Neural cell (in vitro differentiated cells): Measurements from ENCODE around the gene ENOX1. TPM values are rescaled to one million over a fixed set of nuclear protein-coding genes. Genes with fewer than 3 reads are reported as not detected.

Experiments
- H2AFZ ChIP-seq: fragments of 200-600, 300-800 bp; sonication (generic), shearing (Covaris generic); 2 replicates; pipeline ENCODE4 v1.6.0; 2014; ENCODE audit warnings: low read depth, mild to moderate bottlenecking, antibody characterized with exemption, low read length, moderate library complexity
- H3F3A ChIP-seq: fragments of 200-600 bp; shearing (Covaris generic); 2 replicates; pipeline ENCODE4 v1.6.1; 2016; ENCODE audit warnings: mild to moderate bottlenecking, moderate library complexity, mixed read lengths, antibody characterized with exemption, low read length; ENCODE audit not compliant: insufficient read depth, poor library complexity, severe bottlenecking
- H3K27ac ChIP-seq: fragments of 200-600, 300-800 bp; sonication (generic), shearing (Covaris generic); 2 replicates; pipeline ENCODE4 v1.5.1; 2014; ENCODE audit warnings: mild to moderate bottlenecking, low read length, moderate library complexity
- H3K27me3 ChIP-seq: fragments of 300-800, 200-600 bp; sonication (generic), shearing (Covaris generic); 2 replicates; pipeline ENCODE4 v1.6.0; 2014; ENCODE audit warnings: mild to moderate bottlenecking, low read depth, low read length, moderate library complexity; ENCODE audit not compliant: insufficient read depth
- H3K36me3 ChIP-seq: fragments of 300-800, 200-600 bp; sonication (generic), shearing (Covaris generic); 2 replicates; pipeline ENCODE4 v1.5.1; 2014; ENCODE audit warnings: mild to moderate bottlenecking, antibody characterized with exemption, low read length, moderate library complexity; ENCODE audit not compliant: insufficient read depth
- H3K4me2 ChIP-seq: fragments of 300-800, 200-600 bp; sonication (generic), shearing (Covaris generic); 2 replicates; pipeline ENCODE4 v1.6.0; 2014; ENCODE audit warnings: mild to moderate bottlenecking, low read length
- H3K4me3 ChIP-seq: fragments of 300-800, 200-600 bp; sonication (generic), shearing (Covaris generic); 2 replicates; pipeline ENCODE4 v1.5.1; 2014; ENCODE audit warnings: mild to moderate bottlenecking, low read length, moderate library complexity
- H3K79me2 ChIP-seq: fragments of 200-600 bp; shearing (Covaris generic); replicated peaks from 2 replicates; pipeline ENCODE4 v1.6.0; 2014; ENCODE audit warnings: mild to moderate bottlenecking, low read length, moderate library complexity; ENCODE audit not compliant: insufficient read depth
- H3K9ac ChIP-seq: fragments of 300-800, 200-600 bp; sonication (generic), shearing (Covaris generic); 2 replicates; pipeline ENCODE4 v1.6.1; 2016; ENCODE audit warnings: mild to moderate bottlenecking, low read length, mixed read lengths
- H3K9me2 ChIP-seq: fragments of 200-600 bp; shearing (Covaris generic); 2 replicates; pipeline ENCODE4 v1.6.1; 2016; ENCODE audit warnings: mild to moderate bottlenecking, low read length, mixed read lengths; ENCODE audit not compliant: insufficient read depth
- H3K9me3 ChIP-seq: fragments of 200-600, 300-800 bp; sonication (generic), shearing (Covaris generic); 2 replicates; pipeline ENCODE4 v1.6.1; 2016; ENCODE audit warnings: mild to moderate bottlenecking, mixed run types, low read length, moderate library complexity, mixed read lengths
- H4K20me1 ChIP-seq: fragments of 200-600 bp; shearing (Covaris generic); 2 replicates; pipeline ENCODE4 v1.6.1; 2016; ENCODE audit warnings: mild to moderate bottlenecking, mixed run types; ENCODE audit not compliant: insufficient read depth
- CTCF ChIP-seq: fragments of 450-650 bp; IDR thresholded peaks from 2 replicates; pipeline ENCODE4 v1.5.1; 2014; ENCODE audit warnings: antibody characterized with exemption, mild to moderate bottlenecking, moderate library complexity; ENCODE audit not compliant: poor library complexity, severe bottlenecking
- EP300 ChIP-seq: fragments of 450-650 bp; conservative IDR thresholded peaks from 2 replicates; pipeline ENCODE4 v1.6.1; 2014; ENCODE audit warnings: antibody characterized with exemption, mild to moderate bottlenecking, moderate library complexity; ENCODE audit not compliant: poor library complexity, severe bottlenecking
- EZH2 ChIP-seq: fragments of 200-600, 300-800 bp; shearing (Covaris generic), sonication (generic); IDR thresholded peaks from 2 replicates; pipeline ENCODE4 v1.6.1; 2014; ENCODE audit warnings: antibody characterized with exemption, low read length, borderline replicate concordance, mild to moderate bottlenecking; ENCODE audit not compliant: insufficient read depth, poor library complexity, severe bottlenecking
- MXI1 ChIP-seq: fragments of 450-650 bp; conservative IDR thresholded peaks from 2 replicates; pipeline ENCODE4 v1.6.1; 2014; ENCODE audit warnings: antibody characterized with exemption, mild to moderate bottlenecking; ENCODE audit not compliant: poor library complexity, severe bottlenecking
- POLR2AphosphoS5 ChIP-seq: IDR thresholded peaks from 2 replicates; pipeline ENCODE4 v1.6.1; 2012
- RAD21 ChIP-seq: fragments of 450-650 bp; conservative IDR thresholded peaks from 2 replicates; pipeline ENCODE4 v1.6.1; 2014; ENCODE audit warnings: antibody characterized with exemption, mild to moderate bottlenecking, moderate library complexity
- REST ChIP-seq: IDR thresholded peaks from 2 replicates; pipeline ENCODE4 v1.6.1; 2012; ENCODE audit warnings: borderline replicate concordance
- SMC3 ChIP-seq: fragments of 450-650 bp; conservative IDR thresholded peaks from 2 replicates; pipeline ENCODE4 v1.6.1; 2014; ENCODE audit warnings: antibody characterized with exemption, mild to moderate bottlenecking, moderate library complexity; ENCODE audit not compliant: poor library complexity
- TAF1 ChIP-seq: IDR thresholded peaks from 2 replicates; pipeline ENCODE4 v1.6.1; 2012; ENCODE audit warnings: low read depth
- polyA plus RNA-seq: library from polyadenylated mRNA; depleted of rRNA; stranded (reverse); fragments of >200 nt; gene quantifications from 2 replicates; pipeline ENCODE4 v1.2.3, GENCODE V29; 2014

The ENOX1 gene
- polyA plus RNA-seq, 1 donor from 2014 or later: 42.6 TPM

GRCh38 chr13:43761616-43762315, 25.0 kb downstream of the ENOX1 start:
- peaks cover 3% of the 10 kb centered on the region for H3K36me3 ChIP-seq
- no peak overlapping the region for H3K9ac ChIP-seq
- H3K4me3 ChIP-seq: no peak overlapping the region
- no peaks in the 10 kb centered on the region for H3K9me2 ChIP-seq
- no peak overlapping the region for H3K4me2 ChIP-seq
- H3K27me3 ChIP-seq: no peaks in the 10 kb centered on the region
- peaks cover 24% of the 10 kb centered on the region for H3K79me2 ChIP-seq
- no peak overlapping the region for H2AFZ ChIP-seq
- no peaks in the 10 kb centered on the region for H4K20me1 ChIP-seq
- no peak overlapping the region for H3K27ac ChIP-seq
- H3F3A ChIP-seq: no peaks in the 10 kb centered on the region
- no peaks in the 10 kb centered on the region for H3K9me3 ChIP-seq
- TF ChIP-seq EP300 (no peak), MXI1 (no peak), SMC3 (no peak), TAF1 (no peak), RAD21 (no peak), EZH2 (no peak), POLR2AphosphoS5 (no peak), REST (no peak), CTCF (no peak)

- no peaks in the 10 kb centered on the region for H3K27me3 ChIP-seq
- H3K4me2 ChIP-seq: no peak overlapping the region
- no peak for TF ChIP-seq RAD21
- no peak for TF ChIP-seq TAF1
- TF ChIP-seq SMC3: no peak
- TF ChIP-seq EP300: no peak
- no peak for TF ChIP-seq POLR2AphosphoS5
- TF ChIP-seq EZH2: no peak
- TF ChIP-seq REST: no peak
- TF ChIP-seq CTCF: no peak
- TF ChIP-seq MXI1: no peak
- H3K4me3 ChIP-seq: no peak overlapping the region
- H4K20me1 ChIP-seq: no peaks in the 10 kb centered on the region
- H3K9me2 ChIP-seq: no peaks in the 10 kb centered on the region
- H3K27ac ChIP-seq: no peak overlapping the region
- H3K9ac ChIP-seq: no peak overlapping the region
- H3K79me2 ChIP-seq: peaks cover 21% of the 10 kb centered on the region
- H3K9me3 ChIP-seq: no peaks in the 10 kb centered on the region
- peaks cover 3% of the 10 kb centered on the region for H3K36me3 ChIP-seq
- H3F3A ChIP-seq: no peaks in the 10 kb centered on the region
- H2AFZ ChIP-seq: no peak overlapping the region
These were observed 26.5 kb downstream of the ENOX1 start for GRCh38 chr13:43760257-43760656.
